ENCODE measurements around the gene SUGP1.

The SUGP1 gene

GRCh38 chr19:19297759-19298158, 22.6 kb downstream of the SUGP1 start:
- no peak for DNase-seq (ENCODE audit: low read depth in 2 of 2)

GRCh38 chr19:19296953-19297689, 23.2 kb downstream of the SUGP1 start:
- no peak for DNase-seq (ENCODE audit: low read depth in 2 of 2)

- no peak for DNase-seq (ENCODE audit: low read depth in 2 of 2)
These were observed 25.4 kb downstream of the SUGP1 start for GRCh38 chr19:19294914-19295313.

GRCh38 chr19:19292607-19293006, 27.7 kb downstream of the SUGP1 start:
- DNase-seq (ENCODE audit: low read depth in 2 of 2), result no peak

GRCh38 chr19:19285686-19286085, 34.6 kb downstream of the SUGP1 start:
- no peak for DNase-seq (ENCODE audit: low read depth in 2 of 2)

GRCh38 chr19:19280561-19280960, 39.7 kb downstream of the SUGP1 start:
- no peak for DNase-seq (ENCODE audit: low read depth in 2 of 2)

GRCh38 chr19:19279853-19280252, 40.5 kb downstream of the SUGP1 start:
- DNase-seq (ENCODE audit: low read depth in 2 of 2), result no peak

- no peak for DNase-seq (ENCODE audit: low read depth in 2 of 2)
These were observed 41.2 kb downstream of the SUGP1 start for GRCh38 chr19:19279062-19279612.

GRCh38 chr19:19278315-19278714, 42.0 kb downstream of the SUGP1 start:
- DNase-seq (ENCODE audit: low read depth in 2 of 2), result no peak

GRCh38 chr19:19276851-19277250, 43.5 kb downstream of the SUGP1 start:
- DNase-seq (ENCODE audit: low read depth in 2 of 2), result no peak

- no peak for DNase-seq (ENCODE audit: low read depth in 2 of 2)
These were observed 43.9 kb downstream of the SUGP1 start for GRCh38 chr19:19276386-19276785.

GRCh38 chr19:19274716-19275565, 45.4 kb downstream of the SUGP1 start:
- DNase-seq (ENCODE audit: low read depth in 2 of 2), result no peak

- no peak for DNase-seq (ENCODE audit: low read depth in 2 of 2)
These were observed 46.2 kb downstream of the SUGP1 start for GRCh38 chr19:19274146-19274545.

- no peak for DNase-seq (ENCODE audit: low read depth in 2 of 2)
These were observed 48.3 kb downstream of the SUGP1 start for GRCh38 chr19:19271828-19272599.

GRCh38 chr19:19270749-19271571, 49.3 kb downstream of the SUGP1 start:
- DNase-seq (ENCODE audit: low read depth in 2 of 2), result no peak

- DNase-seq (ENCODE audit: low read depth in 2 of 2), result no peak
These were observed 50.2 kb downstream of the SUGP1 start for GRCh38 chr19:19269952-19270694.

- DNase-seq (ENCODE audit: low read depth in 2 of 2), result no peak
These were observed 51.6 kb downstream of the SUGP1 start for GRCh38 chr19:19268453-19269385.

- DNase-seq (ENCODE audit: low read depth in 2 of 2), result no peak
These were observed 53.0 kb downstream of the SUGP1 start for GRCh38 chr19:19267305-19267704.

GRCh38 chr19:19263886-19264487, 56.3 kb downstream of the SUGP1 start:
- no peak for DNase-seq (ENCODE audit: low read depth in 2 of 2)

Measured in stimulated activated CD4-positive, alpha-beta T cell treated with anti-CD3 and anti-CD28 coated beads, Interleukin-4, amount 100 ng/mL, for 48 hours (primary cell).